NCI-H2227 treated with DMSO at 0.1 percent for 48 hours (cell line): Measurements from ENCODE around the gene UBE3D.
"Not testable (repeated sequence)": the region's sequence is repeated elsewhere in the genome, so short reads cannot be mapped to it uniquely, and the experiment has no call there.

ENCODE experiments used
- DNase-seq: peaks from one replicate; lab custom pipeline; 2025; lab: John Stamatoyannopoulos, UW

UBE3D gene

GRCh38 chr6:83053678-83054077, 12.0 kb downstream of the UBE3D start:
- DNase-seq = no peak

- no peak for DNase-seq
Observed at GRCh38 chr6:83051377-83052172, 14.1 kb downstream of the UBE3D start.

- DNase-seq = no peak
Observed at GRCh38 chr6:83047065-83047754, 18.4 kb downstream of the UBE3D start.

DNA sequence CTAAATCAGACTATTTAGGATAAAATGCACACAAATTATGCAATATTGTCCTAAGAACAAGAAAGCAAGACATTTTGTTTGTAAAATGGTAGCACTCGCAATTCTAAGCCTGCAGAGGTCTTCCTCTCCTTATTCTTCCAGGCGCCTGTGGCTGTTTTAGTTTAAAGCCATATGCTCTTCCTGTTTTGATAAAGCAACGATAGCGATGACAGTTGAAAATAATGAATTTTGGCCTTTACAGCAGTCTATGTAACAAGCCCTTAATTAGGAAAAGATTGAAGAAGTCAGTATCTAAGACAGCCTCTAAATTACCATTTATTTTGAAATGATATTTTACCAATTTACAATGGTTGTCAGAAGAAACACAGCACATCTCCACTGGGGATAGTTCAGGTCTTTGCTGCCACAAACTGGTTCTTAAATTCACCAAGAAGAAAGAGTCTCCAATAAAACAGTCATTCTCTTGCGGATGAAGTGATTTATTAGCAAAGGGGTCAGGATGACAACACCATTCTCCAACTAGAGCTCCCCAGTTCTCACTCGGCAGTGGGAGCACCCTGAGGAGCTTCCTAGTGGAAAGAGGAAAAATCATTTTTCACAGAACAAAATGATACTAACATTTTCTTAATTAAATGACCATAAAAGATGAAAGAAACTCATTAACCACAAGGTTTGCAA, 21.4 kb downstream of the UBE3D start:
- no peak for DNase-seq

DNA sequence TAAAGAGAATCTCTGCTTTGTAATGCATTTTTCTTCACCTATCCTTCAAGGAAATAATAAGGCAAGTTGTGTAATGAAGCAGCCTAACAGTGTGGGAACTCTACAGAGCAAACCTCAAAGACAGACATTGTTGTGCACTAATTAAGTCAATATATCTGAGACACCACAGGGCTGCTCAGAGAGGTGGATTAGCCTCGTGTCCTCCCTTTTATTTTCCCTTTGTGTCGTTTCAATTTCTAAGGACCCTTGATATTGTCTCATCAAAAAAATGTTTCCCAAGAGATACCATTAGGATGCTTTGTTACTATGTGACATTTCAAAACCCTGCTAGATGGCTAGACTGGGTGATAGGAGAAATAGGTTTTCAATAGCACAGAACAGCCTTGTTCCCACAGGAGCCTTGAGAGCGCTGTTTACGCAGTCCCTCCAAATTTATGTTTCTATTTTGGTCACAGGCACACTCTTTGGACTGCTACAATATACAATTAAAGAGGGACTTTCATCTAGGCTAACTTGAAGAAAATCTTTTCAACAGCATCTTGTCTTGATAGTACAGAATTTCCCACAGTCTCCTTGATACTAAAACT, 23.1 kb downstream of the UBE3D start:
- DNase-seq = no peak

DNA sequence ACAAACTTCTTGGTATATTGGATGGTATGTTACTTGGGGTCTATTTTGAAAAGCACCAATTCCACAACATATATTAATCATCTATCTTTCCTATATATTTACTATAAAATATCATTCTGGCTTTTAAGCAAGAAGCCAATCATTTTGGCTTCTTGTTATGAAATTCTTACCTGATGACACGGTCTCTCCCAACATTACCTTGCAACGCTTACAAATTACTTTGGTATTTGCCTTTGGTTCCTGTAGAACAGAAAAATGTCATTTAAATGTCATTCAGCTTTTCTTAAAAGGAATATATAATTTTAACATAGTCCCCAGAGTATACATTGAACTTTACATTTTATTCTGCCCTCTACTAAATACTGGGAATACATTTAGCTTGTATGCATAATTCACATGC, 27.4 kb downstream of the UBE3D start:
- DNase-seq = no peak

- DNase-seq = no peak
Observed at GRCh38 chr6:83031689-83032088, 34.0 kb downstream of the UBE3D start.

DNA sequence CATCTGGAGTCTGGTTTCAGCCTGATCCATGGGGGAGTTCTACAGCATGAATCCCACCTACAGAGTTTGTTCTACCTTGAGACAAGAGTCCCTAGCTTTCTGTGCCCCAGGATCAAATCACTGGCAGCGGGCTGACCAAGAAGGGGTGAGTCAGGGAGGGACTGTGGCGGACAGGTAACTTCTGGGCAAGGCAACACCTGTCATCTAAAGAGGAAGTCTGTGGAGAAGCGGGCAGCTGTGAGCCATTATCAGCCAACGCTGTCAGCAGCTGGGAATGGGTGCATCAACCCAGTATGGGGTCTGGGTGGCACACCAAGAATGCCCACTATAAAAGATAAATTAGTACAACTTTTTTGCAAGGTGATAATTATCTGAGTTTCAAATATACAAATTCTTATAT, 45.9 kb downstream of the UBE3D start:
- no peak for DNase-seq

DNA sequence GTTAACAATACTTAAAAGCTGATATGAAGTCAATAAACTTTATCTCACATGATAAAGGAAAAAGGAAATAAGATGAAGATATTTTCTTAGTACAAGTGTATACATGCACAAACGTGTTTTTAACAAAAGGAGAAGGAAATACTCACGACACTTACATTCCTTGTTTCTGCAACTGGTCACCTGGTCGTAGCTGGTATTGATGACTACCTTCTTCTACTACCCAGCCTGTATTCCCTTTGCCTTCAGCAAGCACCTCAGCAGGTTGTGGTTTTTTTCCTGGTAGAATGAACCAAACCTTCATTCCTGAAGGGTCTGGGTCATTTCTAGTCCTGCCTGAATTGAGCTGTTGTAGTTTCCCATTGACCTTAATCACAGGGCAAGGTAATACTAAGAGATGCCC, 54.5 kb downstream of the UBE3D start:
- DNase-seq = not testable (repeated sequence)

DNA sequence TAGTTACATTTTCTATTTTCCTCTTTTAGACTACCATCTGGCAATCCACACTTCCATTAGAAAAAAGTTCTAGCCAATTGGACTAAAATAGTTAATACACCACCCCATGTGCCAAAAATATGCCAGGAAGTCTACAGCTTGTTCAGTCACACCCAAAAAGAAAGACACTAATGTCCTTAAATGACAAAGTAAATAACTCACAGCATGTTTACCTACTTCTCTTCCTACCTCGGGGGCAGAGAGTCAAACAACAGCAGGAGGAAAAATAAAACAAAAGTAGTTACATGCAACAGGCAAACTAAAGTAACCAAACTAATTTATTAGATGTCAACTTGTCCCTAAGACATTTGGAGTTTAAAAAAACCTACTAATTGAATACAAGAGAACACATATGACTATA, 57.0 kb downstream of the UBE3D start:
- DNase-seq = no peak

- no peak for DNase-seq
Observed at GRCh38 chr6:83006270-83006905, 59.3 kb downstream of the UBE3D start.

DNA sequence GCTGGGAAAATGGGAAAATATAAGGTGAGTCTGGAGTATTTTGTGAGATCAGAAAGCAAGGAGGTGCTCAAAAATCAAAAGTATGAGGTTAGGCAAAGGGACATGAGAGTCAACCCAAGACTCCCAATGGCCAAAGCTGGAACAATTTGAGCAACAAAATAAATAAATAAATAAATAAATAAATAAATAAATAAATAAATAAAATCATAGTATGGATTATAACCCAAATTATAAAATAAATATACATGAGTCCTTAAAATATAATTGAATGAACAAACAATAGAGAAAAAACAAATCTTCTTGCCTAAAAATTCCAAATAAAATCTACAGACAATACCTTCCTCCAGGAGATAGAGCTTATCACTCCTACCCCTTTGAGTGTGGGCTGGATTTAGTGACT, 69.5 kb downstream of the UBE3D start:
- no peak for DNase-seq

DNA sequence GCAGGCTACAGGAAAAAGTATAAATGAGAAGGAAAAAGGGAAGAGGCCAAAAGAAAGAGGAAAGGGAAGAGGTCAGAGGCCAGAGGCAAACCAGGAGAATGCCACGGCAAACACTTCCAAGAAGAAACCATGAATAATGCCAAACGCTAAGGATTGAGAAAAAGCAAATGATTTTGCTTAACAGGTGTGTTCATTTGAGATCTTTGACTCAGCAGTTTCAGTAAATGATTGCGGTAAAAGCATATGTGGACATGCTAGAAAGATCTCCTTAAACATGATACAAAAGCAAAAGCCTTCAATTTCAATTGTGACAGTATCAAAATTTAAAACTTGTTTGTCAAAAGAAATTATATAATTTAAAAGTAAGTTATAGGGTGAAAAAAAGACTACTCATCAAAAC, 70.6 kb downstream of the UBE3D start:
- DNase-seq = no peak

DNA sequence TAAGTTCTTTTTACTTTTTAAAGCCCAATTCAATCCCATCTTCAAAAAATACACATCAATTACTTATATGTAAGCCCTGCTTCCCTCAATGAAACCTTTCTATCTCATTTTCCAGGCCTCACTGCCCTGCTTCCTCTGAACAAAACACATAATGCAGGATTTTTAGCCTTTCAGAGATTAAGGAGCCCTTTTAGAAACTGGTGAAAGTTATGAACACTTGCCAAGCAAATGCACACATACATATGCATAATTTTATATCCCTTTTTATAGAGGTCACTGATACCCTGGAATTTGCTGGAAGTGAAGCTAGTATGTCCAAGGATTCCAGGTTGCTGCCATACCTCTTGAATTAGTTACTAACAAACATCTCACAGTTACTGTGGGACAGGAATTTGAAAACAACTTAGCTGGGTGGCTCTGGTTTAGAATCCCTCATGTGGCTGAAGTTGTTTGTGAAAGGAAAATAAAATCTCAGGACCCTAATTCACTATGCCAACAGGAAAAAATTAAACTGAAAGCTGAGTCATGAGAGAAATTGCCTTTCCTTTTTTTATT, 75.8 kb downstream of the UBE3D start:
- DNase-seq = no peak

DNA sequence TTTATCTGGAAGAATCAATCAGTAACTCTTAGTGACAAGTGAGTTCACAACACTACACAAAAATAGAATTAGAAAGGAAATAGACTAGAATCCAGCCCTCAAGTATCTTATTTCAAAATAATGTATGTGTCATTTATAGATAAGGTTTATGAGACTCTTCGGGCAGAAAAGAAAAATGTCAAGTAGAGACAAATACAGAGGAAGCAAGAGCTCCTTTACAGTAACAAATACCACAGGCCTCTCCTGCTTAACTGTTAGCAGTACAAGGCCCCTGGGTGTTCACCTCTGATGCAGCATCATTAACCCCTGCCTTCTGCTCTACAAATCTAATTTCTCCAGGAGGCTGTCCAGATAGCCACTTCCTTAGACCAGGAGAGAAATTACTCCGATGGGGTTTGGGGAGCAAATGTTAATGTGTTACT, 76.7 kb downstream of the UBE3D start:
- no peak for DNase-seq

DNA sequence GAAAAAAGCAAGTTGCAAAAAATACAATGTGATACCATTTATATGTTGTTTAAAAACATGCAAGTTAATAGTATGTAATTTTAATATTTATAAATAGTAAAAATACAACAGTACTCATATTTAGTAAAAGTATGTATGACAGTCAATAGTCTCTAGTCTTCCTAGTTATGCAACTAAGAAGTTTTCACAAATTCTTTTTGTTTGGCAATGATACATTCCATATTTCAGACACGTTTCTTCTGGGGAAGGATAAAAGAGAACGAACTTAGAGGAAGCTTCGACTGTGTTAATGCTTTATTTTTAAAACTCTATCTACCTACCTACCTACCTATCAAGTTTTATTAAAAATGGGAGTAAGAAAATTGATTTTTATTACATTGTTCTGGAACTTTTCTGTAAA, 77.7 kb downstream of the UBE3D start:
- no peak for DNase-seq

- no peak for DNase-seq
Observed at GRCh38 chr6:82987416-82987815, 78.2 kb downstream of the UBE3D start.

DNA sequence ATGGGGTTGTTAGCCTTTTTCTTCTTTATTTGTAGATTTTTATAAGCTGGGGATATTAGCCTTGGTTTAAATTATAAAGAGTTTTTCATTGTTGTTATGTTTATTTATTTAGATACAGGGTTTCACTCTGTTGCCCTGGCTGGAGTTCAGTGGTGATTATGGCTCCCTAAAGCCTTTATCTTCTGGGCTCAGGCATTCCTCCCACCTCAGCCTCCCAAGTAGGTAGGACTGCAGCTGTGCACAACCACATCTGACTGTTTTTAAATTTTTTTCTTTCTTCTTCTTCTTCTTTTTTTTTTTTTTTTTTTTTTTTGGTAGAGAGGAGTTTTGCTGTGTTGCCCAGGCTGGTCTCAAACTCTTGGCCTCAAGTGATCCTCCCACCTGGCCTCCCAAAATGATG, 80.9 kb downstream of the UBE3D start:
- no peak for DNase-seq

GRCh38 chr6:82980086-82980485, 85.6 kb downstream of the UBE3D start:
- DNase-seq = no peak

DNA sequence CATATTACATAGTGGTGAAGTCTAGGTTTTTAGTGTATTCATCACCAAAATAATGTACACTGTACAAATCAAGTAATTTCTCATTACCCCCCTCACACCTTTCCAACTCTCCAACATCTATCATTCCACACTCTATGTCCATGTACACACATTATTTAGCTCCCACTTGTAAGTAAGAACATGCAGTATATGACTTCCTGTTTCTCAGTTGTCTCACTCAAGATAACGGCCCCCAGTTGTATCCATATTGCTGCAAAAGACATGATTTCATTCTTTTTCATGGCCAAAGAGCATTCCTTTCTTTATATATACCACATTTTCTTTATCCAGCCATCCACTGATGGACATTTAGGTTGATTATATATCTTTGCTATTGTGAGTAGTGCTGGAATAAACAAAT, 86.0 kb downstream of the UBE3D start:
- DNase-seq = no peak

DNA sequence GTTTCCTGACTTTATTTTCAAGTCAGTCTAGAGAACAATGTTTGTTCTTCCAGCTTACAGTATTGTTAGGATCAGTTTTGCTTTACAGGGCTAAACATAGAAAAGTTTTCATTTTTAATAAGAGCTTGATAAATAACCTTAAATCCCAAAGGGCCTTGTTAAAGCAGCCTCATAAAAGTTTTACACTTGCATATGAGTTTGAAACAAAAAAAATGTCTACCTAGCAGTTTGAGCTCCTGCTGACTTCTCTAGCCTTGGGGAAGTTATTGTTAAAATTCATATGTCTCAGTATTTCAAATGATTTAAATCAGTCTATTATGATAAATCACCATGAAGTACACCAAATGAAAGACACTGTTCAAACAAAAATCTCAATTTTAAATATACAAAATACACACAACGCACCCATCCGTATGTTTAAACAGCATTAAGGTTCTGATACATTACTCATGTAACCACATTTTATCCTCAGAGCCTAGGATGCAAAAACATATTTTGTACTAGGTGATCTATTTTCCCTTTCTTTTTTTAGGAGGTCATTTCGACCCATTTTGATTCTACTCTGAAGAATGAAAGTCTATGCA, 87.2 kb downstream of the UBE3D start:
- no peak for DNase-seq

DNA sequence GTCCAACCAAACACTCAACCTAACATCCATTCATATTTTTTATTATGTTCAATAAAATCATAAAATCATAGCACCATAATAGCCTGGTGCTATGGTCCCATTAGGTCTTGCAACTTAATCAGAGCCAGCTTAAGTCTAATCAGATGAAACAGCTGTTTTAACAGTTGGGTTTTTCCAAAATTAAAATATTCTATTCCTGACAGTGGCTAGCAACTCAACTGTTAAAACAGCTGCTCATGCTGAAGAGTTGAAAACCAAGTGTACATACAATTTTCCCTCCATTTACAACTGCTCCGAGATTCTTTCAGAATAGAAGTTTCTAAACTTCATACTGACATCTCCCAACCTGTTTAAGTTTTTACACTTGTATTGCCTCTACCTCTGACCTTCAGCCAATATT, 89.5 kb downstream of the UBE3D start:
- no peak for DNase-seq
